Mesenteric fat pad (tissue), 1 donor: ENCODE results near the gene CEP131. TPM values are rescaled to one million over a fixed set of nuclear protein-coding genes. Genes with fewer than 3 reads are reported as not detected.

ENCODE experiments used
- DNase-seq: peaks from one replicate; pipeline ENCODE4 v3.0.0-alpha.2; 2020; ENCODE audit warnings: low spot score
- total RNA-seq: library from RNA; stranded (reverse); fragmentation: NEBNext Ultra II Directional; extraction: Animal tissue kit (Norgen Biotek cat#: 25700); gene quantifications from one replicate; pipeline ENCODE4 v1.2.1, GENCODE V29; 2021
- donor health status: DM: yes; HTN: yes; CAD: no.

The CEP131 gene
- total RNA-seq, 1 donor from 2014 or later = 3.4 TPM

DNA sequence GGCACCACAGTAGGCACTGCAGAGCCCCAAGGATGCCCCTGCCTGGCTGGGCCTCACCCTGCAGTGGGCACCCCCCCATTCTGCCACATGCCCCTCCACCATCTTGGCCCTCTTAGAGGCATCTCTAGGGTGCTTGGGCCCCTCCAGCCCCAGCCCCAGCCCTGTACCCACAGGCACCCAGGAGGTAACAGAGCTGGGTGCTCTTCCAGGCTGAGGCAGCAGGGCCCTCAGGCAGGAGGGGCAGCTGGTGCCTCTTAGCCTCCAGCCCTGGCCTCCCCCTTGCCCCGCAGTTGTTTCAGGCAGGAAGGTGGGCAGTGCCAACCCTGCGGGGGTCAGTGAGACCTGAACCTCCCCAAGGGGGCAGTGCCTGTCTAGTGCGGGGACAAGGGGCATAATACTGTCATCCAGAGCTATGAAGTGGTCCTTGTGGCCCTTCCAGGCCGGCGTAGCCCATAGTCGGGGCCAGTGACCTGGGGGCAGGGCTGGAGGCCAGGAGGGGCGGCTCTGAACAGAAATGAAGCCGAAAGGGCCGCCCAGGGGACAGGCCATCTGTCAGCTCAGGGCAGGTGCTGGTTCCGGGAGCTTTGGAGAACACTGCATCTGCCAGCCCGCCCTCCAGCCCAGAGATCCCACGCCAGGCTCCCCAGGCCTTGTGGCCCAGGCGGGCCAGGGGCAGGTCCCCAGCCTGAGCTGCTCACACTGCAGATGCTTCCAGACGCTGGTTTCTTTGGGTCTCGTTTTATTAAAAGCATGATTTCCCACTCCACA is 51.9 kb downstream of the CEP131 start:
- no peak for DNase-seq

DNA sequence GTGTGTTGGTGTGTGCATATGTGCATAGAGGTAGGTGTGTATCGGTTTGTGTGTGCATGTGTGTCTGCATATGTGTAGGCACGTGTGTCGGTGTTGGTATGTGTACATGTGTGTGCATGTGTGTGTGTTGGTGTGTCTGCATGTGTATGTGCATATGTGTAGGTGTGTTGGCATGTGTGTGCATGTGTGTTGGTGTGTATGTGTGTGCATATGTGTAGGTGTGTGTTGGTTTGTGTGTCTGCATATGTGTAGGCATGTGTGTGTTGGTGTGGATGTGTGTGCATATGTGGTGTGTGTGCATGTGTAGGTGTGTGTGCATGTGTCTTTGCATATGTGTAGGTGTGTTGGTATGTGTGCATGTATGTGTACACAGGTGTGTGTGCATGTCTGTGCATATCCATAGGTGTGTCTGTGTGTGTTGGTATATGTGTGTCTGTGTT is 52.9 kb downstream of the CEP131 start:
- DNase-seq = no peak

DNA sequence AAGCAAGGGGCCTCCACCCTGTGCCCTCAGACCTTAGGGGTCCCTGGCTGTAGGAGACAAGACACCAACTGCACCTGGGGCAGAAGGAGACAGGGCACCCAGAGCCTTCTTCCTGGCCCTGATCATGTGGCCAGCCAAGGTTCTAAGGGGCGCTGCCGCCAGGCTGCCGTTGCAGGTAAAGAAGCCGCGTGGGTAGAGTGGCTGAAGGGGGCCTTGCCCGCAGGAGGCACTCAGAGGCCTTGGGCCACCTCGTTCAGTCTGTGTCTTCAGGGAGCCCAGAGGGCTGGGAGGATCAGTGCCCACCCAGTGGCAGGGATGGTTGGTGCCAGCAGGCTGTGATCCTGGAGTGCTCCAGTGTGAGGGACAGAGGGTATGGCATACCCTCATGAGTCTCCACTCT is 55.1 kb downstream of the CEP131 start:
- DNase-seq = no peak

DNA sequence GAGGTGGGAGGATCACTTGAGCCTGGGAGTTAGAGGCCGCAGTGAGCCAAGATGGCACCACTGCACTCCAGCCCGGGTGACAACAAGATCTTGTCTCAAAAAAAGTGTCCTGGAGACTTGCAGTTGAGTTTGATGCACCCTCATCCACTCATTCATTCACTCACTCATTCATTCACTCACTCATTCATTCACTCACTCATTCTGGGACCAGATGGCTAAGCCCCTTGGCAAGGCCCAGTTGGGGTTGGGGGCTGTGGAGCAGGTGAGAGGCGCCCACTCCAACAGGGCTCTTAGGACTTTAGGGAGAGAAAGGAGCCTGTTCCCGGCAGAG is 55.6 kb downstream of the CEP131 start:
- no peak for DNase-seq

DNA sequence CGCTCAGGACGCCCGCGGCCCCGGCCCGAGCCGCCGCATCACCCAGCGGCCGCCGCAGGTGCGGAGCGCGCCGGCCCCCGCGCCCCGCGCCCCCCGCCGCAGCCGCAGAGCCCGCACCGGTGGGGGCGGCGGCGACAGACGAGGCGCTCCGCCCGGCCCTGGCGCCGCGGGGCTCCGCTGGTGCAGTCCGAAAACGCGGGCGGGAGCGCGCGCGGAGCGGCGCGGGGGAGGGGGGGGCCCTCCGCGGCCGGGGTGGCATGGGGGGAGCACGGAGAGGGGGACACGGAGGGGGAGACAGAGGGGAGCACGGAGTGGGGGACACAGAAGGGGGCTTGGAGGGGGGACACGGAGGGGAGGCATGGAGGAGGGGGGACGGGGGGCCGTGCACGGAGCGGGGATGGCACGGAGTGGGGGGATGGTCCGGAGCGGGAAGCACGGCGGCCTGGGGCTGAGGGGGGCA is 56.7 kb downstream of the CEP131 start, which contains the start of gene AATK:
Gene AATK, minus strand, starts transcription at position 189 of the 460 bp plus-strand sequence. CDS start 229 bp downstream, outside the sequence.
- no peak for DNase-seq

DNA sequence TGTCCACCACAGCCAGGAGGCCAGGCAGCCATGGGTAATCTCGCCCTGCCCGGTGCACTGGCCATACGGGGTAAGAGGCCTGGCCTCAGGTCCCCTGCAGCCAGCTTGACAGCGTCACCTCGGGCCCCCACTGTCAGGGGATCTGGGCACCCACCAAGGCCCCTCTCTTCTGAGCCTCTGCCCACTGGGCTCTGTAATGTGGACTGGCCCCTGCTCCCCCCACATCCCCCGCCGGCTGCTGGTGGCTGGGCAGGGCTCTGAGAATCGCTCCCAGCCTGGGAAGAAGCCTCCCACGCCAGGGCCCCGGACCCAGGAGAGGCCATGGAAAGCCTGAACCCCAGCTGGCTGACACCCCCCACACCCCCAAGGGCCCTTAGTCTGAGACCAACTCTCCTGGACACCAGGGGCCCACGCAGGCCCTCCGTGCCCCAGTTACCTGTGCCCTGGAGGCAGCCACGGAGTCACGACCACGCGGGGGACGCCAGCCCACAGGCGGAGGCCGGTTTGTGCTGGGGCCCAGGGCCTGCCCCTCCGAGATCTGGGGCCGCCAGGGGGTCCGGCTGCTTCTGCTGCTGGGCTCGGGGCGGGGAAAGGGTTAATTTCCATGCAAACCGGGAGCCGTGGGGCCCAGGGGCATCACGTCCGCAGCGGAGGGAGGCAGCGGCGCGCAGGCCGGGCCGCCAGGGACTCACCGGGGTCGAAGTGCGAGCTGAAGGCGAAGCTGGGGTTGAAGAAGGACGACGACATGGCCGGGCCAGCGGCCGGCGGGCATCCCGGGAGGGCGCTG is 57.3 kb downstream of the CEP131 start, which contains the start of gene PVALEF:
Gene PVALEF, plus strand, starts transcription at position 262 of the 787 bp plus-strand sequence. CDS start 15,720 bp downstream, outside the sequence.
- no peak for DNase-seq

DNA sequence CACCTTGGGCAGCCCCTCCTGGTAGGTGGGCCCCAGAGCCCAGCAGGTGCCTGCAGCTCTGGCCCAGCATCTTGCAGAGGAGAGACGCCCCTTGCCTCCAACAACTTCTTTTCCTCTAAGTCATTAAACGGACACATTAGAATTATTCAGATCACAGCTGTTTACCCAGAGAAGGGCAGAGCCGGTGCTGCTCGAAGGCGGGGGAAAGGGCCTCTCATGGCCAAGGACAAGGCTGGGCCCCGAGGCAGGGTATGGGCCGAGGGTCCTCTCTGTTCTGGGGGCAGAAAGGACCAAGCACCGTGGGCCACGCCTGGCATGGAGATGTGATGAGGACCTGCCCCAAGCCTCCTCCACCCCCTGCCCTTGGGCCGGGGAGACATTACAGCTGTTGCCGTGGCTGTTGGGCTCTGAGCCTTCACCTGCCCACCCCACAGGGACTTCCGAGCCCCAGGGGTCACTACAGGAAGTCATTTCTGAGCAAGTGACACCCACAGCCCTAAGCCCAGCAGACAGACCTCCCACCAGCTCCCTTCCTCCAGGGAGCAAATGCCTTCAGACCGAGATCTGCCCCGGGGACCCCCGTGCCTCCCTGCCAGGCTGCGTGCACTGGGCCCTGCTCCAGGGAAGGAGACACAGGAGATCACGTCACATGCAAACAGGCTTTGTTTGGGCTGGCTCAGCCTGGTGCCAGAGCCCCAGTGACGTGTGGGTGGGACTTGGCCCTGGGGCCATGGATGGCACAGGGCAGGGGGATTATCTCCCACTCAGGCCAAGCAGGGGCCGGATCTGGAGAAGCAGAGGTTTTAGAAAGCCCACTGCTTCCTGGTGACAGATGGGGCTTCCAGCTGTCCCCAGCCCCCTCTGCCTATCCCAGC is 58.2 kb downstream of the CEP131 start:
- DNase-seq = no peak

DNA sequence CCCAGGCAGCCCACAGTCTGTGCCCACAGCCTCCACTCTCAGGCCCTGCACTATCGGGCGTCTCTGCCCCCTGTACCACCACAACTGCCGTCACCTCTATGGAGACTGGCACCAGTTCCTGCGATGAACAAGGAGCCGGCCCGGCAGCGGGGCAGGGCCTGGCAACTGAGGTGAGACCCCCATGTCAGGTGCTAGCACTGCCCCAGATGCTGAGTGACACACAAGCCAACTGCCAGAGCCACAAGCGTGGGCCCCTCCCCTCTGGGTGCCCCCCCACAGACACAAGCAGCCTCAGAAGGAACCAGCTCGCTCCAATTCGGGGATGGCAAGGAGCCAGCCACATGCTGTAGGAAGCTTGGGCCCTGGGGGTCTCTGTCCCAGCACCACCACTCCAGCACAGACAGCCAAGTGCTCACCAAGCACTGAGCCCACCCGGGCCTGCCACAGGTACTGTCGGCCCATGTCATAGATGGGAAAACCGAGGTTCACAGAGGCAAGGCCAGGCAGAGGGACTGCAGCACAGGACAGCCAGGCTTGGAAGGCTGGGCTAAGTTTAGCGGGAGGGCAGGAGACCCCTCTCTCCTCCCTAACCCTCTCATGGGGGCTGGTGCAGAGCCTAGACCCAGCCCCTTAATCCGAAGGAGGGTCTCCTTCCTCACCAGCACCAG is 58.9 kb downstream of the CEP131 start:
- DNase-seq = no peak

DNA sequence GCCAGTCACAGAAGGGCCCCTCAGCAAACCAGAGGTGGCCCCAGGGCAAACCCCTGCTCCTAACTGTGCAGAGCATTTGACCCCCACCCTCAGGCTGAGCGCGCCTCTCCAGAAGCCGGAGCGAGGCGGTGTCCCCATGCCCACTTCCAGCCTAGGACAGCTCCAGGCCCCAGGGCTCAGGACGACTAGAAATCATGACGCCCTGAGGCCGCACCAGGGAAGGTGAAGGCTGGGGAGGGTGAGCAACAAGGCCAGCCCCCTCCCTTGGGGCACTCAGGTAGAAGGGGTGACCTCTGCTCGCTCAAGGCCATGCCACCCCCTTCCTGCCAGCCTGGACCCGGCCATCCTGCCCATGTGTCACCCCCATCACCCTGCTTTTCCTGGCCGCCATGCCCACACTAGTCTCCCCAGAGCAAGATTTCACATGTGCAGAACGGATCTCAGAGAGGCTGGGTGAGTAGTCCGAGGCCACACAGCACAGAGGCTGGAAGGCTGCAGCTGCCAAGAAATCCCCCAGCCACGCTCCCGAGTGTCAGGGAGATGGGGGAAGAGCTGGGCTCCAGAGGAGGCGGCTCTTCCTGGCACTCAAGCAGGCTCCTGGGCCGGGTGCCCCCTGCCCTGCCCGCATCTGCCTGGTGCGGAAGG is 59.6 kb downstream of the CEP131 start:
- DNase-seq = no peak

DNA sequence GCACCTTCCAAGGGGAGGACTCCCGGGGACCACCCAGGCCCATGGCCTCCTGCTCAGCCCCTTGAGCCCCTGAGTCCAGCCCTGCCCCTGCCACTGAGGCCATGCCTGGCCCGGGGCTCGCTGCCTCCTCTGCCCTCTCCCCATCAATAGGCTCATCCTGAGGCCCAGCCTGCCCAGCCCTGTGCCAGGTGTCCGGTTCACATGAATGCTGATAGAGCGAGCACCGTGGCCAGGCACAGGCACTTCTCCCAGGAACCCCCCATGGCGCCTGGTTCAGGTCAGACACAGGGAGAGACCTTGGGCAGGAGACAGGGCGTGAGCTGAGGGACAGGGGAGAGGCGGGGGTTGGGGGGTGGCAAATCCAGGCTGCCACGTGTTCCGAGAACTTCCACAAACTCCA is 60.3 kb downstream of the CEP131 start:
- DNase-seq = no peak

DNA sequence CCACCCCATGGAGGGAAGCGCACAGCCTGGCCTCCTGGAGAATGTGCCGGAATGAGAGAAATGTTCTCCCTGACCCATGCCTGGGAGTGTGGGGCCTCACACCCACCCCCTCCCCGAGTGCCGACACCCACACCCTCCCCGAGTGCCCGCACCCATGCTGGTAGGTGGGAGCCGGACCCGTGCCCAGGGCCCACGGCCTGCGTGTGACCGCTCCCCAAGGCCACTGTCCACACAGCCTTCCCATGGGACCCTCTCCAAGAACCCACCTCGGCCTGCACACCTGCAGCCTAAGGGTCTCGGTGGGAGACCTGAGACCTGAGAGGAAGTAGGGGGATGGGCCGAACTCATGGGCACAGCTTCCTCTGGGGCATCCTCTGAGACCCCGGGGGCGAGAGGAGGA is 60.8 kb downstream of the CEP131 start:
- no peak for DNase-seq

DNA sequence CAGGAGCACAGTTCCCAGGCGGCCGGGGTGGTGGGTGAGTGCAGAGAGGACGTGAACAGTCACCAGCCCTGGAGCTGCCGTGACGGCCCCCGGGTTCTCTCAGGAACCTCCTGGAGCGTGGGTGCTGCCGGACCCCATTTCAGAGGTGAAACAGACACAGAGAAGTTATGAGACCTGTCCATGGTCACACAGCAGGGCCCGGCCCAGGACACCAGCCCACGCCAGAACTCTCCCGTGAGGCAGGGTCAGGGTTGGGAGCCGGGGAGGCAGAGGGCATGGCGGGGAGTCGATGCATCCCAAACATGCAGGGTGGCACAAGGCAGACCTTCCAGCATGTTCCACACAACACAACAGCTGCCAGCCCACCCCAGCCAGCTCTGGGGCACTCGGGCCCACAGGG is 61.2 kb downstream of the CEP131 start:
- no peak for DNase-seq

DNA sequence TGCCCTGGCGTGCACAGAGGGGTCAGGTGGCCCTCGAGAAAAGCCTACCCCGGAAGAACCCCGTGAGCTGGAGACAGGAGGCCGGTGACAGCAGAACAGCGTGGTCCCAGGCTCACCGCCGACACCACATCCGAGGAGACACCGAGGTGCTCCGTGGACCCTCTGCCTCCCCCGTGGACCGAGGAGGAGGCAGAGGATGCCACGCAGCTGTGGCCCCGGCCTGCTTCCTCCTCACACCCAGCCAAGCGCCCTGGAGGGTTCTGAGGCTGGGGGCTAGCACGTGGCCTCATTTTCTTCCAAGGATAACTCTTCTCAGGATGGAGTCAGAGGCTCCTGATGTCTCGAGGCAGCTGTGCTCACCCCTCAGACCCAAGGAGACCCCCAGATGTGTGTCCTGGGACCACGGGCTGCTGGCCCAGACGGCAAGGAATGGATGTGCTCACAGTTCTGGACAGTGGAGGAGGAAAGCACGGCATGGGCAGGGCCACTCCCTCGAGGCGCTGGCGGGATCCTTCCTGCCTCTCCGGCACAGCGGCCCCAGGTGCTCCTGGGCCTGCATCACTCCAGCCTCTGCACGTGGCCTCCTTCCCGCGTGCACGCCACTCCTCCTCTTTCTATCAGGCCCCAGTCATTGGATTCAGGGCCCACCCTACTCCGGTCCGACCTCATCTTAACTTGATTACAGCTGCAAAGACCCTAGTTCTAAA is 61.9 kb downstream of the CEP131 start:
- DNase-seq = no peak

DNA sequence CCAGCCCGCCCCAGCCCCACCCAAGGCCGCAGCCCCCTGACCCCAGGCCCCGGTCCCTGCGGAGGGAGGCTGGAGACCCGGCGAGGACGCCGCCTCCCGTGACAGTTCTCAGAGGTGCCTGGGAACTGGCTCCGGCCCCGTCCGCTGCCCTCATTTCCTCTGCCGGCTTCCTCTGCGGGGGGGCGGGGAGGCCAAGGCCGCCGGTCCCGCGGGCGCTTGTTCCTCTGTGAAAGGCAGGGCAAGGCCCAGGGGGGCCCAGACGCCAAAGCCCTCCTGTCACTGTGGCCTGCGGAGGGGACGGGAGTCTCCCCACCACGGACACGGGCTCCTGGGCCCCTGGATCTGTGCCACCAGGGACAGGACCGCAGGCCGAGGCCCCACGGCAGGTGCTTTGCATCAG is 62.5 kb downstream of the CEP131 start:
- no peak for DNase-seq

DNA sequence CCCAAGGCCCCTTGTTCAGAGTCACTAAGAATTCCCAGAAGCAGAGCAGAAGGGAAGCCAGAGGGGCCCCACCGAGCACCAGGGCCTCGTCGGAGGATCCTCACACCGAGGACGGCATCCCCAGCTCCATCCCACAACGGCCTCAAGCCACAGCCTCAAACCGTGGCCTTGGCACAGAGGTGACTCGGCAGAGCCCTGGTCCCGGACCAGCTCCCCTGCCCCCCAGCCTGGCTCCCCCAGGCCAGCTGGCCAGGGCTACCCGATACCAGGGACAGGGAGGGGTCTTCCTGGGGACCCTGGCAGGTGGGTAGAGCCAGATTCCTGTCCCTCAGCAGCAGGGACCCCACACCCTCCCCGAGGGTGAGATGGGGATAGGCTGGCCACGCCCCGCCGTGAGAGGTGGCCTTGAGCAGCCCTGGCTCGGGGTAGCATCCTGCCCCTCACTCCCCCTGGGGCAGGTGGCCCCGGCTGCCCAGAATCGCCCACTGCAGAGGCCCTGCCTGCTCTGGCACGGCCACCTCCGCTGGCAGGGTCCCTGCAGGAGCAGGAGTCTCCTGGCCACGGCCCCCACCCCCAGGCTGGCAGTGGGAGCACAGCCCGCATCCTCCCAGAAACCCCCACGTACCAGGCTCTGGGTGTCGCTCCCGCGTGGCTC is 63.0 kb downstream of the CEP131 start:
- DNase-seq = no peak

DNA sequence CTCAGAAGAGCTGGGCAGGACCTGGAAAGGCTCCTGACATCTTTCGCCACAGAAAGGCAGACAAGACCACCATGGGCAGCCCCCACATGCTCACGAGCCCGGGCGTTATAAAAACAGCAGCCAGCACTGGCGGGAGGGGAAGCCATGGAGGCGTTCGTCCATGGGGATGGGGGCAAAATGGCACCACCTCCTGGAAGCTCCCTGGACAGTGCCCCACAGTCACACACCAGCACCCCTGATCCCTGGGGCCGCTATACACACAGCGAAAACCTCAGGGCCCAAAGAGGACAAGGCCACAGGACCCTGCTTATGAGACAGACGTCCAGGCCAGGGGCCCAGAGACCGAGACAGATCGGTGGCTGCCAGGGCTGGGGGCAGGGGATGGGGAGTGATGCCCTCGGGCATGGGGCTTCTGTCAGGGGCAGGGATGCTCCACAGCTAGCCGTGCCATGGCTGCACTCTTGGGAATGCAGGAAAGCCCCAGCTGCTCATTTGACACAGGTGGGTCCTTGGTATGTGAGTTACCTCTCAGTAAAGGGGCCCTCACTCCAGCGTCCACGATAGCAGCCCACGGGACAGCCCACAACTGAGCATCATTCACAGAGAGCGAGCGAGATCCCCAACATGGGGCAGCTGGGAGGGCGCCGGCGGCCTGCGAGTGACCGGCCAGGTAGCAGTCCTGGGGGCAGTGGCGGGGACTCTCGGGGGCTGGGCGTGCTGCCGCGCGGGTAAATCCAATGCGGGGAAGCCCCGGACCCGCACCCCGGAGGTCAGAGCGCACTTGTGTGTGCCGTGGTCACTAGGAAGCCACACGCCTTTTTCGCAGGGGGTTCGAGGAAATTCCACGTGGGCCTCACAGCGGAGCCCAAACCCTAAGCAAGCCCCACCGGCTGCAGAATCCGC is 63.8 kb downstream of the CEP131 start:
- no peak for DNase-seq

DNA sequence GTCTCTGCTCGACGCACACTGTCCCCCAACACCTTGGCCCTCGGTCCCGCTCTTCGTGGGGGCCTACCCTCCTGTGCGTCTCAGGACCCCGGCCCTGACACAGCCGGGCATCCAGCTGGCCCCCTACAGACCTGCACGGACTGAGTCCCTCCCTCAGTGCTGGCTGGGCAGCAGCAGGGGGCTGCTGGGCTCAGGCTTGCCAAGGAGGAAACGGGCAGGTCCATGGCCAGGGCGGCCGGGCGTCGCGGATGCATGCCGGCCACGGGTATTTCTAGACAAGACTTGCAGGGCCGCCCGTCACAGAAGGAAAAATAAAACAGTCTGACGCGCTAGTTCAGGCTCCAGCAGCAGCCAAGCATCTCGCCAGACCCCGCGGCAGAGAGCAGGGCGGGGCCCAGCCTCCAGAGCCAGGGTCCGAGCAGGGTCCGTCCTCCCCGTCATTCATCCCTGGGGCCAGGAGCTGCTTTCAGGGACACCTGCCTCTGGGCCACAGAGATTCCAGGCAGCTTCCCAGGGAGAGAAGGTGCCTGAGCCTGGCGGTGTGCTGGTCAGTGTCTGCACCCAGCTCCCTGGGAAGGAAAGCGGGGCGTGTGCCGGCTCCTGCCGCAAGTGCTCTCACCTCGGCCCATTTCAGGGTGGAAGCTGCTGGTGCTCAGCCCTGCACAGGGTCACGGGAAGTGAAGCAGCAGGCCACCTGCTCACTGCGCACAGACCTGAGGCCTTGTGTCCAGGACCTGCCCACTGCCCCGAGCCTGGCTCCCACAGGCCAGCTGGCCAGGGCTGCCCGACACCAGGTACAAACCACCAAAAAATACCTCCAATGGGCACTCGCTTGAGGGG is 64.7 kb downstream of the CEP131 start:
- DNase-seq = no peak
